Measurements from ENCODE around the gene UVSSA.
"Not testable (repeated sequence)": the region's sequence is repeated elsewhere in the genome, so short reads cannot be mapped to it uniquely, and the experiment has no call there.

UVSSA gene

GRCh38 chr4:1364217-1364616 is 17.2 kb downstream of the UVSSA start:
- no peak for DNase-seq (ENCODE audit: low spot score)

GRCh38 chr4:1364748-1365147 is 17.7 kb downstream of the UVSSA start:
- no peak for DNase-seq (ENCODE audit: low spot score)

GRCh38 chr4:1365271-1366178 is 18.5 kb downstream of the UVSSA start:
- no peak for DNase-seq (ENCODE audit: low spot score)

- DNase-seq (ENCODE audit: low spot score): no peak
These were observed 19.6 kb downstream of the UVSSA start for GRCh38 chr4:1366371-1367229.

- no peak for DNase-seq (ENCODE audit: low spot score)
These were observed 20.4 kb downstream of the UVSSA start for GRCh38 chr4:1367230-1367935.

- no peak for DNase-seq (ENCODE audit: low spot score)
These were observed 20.9 kb downstream of the UVSSA start for GRCh38 chr4:1367936-1368289.

GRCh38 chr4:1368421-1369090 is 21.5 kb downstream of the UVSSA start:
- no peak for DNase-seq (ENCODE audit: low spot score)

- no peak for DNase-seq (ENCODE audit: low spot score)
These were observed 22.1 kb downstream of the UVSSA start for GRCh38 chr4:1369091-1369450.

- DNase-seq (ENCODE audit: low spot score): no peak
These were observed 22.6 kb downstream of the UVSSA start for GRCh38 chr4:1369479-1370079.

- DNase-seq (ENCODE audit: low spot score): no peak
These were observed 23.5 kb downstream of the UVSSA start for GRCh38 chr4:1370321-1371124.

GRCh38 chr4:1371176-1372165 is 24.5 kb downstream of the UVSSA start:
- DNase-seq (ENCODE audit: low spot score): no peak

GRCh38 chr4:1372576-1372975 is 25.6 kb downstream of the UVSSA start:
- DNase-seq (ENCODE audit: low spot score): not testable (repeated sequence)

- no peak for DNase-seq (ENCODE audit: low spot score)
These were observed 27.1 kb downstream of the UVSSA start for GRCh38 chr4:1373892-1374705.

GRCh38 chr4:1374706-1375045 is 27.7 kb downstream of the UVSSA start:
- no peak for DNase-seq (ENCODE audit: low spot score)

- no peak for DNase-seq (ENCODE audit: low spot score)
These were observed 28.2 kb downstream of the UVSSA start for GRCh38 chr4:1375051-1375721.

- no peak for DNase-seq (ENCODE audit: low spot score)
These were observed 28.8 kb downstream of the UVSSA start for GRCh38 chr4:1375761-1376322.

- DNase-seq (ENCODE audit: low spot score): no peak
These were observed 29.4 kb downstream of the UVSSA start for GRCh38 chr4:1376391-1376840.
